Left cardiac atrium (tissue), 4 donors: ENCODE data around the gene PEX16. TPM values are rescaled to one million over a fixed set of nuclear protein-coding genes. Genes with fewer than 3 reads are reported as not detected.
A peak's percentile ranks its signal among the peaks of the same experiment; 100 is the strongest.

Source experiments
- ATAC-seq, 2 donors: fragments of 200-7000 bp; cut with Tn5 transposase; one replicate each; pipeline ENCODE4 v1.9.1; 2020; ENCODE audit warnings: mild to moderate bottlenecking in 2 of 2, moderate library complexity in 2 of 2
- DNase-seq: peaks from one replicate; pipeline ENCODE4 v3.0.0-alpha.2; 2020
- intact Hi-C, 2 donors: fragments of 100-400 bp; cut with DNase I; formaldehyde crosslinking; loops; one replicate each; pipeline versions ENCODE4 v1.14.1 to v1.15.1; 2022 to 2023
- total RNA-seq, 2 donors: library from RNA; stranded (reverse); fragmentation: NEBNext Ultra II Directional; extraction: Animal tissue kit (Norgen Biotek cat#: 25700); gene quantifications; one replicate each; pipeline ENCODE4 v1.2.1, GENCODE V29; 2021
- donor health status: DM: no; HTN: yes; CAD: no.
- donor health status: DM: no; HTN: yes; CAD: no; lungs with severe emphysema.
- donor health status: DM: yes; HTN: yes; CAD: no.
- donor health status: Dilated cardiomyopathy.

The PEX16 gene
- total RNA-seq, 2 donors from 2014 or later, result 13.6 to 18.4 TPM

DNA sequence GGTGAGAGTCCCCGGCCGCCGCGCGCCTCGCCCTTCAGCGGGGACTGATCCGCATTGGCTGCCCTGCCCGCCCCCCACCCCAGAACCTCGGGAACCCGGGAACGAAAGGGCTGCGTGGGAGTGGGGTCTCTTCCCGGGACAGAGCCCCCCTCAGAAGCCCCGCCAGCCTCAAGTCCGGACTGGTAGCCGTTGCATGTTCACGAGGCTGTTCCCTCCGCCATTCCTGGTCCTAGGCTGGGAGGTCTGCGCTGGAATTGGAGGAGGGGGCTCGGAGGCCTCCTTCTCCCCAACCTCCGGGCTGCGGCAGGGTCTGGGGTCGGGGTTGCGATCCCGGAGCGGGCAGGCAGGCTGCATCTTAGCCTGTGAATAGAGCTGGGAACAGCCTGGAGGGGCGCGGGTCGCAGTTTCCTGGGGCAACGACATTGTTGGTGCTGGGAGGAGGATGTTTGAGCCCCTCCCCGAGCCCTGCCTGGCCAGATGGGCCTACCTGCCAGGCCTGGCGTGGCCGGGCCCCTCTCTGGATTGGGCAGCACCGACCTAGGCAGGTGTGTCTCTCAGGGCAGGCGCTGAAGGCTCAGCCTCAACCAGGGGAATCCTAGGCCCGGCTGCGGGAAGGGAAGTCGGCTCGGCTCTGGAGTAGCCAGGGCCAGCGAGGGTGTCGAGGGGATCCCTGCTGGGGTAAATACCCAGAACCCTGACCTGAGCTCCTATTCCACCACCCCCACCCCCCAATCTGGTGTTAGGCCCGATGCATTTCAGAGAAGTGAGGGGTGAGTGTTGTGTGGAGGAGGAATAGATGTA lies 31.6 kb downstream of the PEX16 start:
- intact Hi-C loops, result no loop called here
- ATAC-seq, result no peak
- no peak for DNase-seq

DNA sequence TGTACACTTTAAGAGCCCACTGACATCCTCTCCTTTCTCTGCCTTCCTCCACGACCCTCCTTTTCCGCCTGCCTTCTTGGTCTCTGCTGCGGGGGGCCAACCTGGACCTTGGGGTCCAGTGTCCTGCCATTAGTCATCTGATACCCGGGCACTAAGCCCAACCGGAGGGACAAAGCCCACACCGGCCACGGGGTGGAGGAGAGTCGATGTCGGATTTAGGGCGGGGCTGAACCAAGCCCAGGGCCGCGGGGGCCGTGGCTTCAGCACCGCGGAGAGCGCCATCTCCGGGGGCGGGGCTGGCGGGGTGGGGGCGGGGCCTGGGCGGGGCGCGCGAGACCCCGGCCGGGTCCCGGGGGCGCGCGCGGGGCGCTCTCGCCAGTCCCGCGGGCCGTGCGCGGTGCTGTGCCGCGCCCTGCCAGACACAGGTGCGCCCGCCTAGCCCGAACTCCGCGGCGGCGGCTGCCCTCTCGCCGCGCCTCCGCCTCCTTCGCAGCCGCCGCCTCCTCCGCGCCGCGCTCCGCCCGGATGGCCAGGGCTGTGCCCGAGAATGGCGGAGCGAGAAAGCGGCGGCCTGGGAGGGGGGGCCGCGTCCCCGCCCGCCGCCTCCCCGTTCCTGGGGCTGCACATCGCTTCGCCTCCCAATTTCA lies 32.3 kb downstream of the PEX16 start, which contains the start of gene MAPK8IP1:
TSS of gene MAPK8IP1 (plus strand) at position 378 of the 647 bp plus-strand sequence. CDS start at position 548, 170 bp downstream.
- ATAC-seq, result peak; percentile 76 to 82
- DNase-seq, result peak; percentile 65
- intact Hi-C loops, result no loop called here

DNA sequence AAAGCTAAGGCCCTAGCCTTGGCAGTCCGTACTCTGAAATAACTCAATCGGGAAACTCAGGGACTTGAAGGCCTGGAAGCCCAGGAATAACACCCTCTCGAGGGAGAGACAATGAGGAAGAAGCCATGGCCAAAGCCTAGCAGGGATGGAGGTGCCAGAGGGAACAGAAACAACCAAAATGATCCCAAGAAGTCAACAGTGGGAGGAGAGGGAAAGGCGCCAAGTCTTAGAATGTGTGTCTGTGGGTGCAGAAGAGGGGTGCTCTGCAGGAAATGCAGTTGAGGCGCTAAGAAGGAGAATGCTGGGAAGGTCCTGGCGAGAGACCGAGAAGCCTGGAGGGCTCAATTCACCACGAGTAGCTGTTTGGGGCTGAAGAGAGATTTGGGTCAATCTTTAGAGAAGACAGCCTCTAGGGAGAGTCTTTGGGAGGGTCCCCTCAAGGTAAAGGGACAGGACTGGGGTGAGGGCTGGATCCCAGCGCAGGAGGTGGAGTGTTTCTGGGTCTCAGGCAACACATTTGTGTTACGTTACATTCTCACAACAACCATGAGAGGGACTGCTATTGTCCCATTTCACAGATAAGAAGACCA lies 33.0 kb downstream of the PEX16 start:
- DNase-seq, result no peak
- intact Hi-C loops, result no loop called here
- ATAC-seq, result no peak

DNA sequence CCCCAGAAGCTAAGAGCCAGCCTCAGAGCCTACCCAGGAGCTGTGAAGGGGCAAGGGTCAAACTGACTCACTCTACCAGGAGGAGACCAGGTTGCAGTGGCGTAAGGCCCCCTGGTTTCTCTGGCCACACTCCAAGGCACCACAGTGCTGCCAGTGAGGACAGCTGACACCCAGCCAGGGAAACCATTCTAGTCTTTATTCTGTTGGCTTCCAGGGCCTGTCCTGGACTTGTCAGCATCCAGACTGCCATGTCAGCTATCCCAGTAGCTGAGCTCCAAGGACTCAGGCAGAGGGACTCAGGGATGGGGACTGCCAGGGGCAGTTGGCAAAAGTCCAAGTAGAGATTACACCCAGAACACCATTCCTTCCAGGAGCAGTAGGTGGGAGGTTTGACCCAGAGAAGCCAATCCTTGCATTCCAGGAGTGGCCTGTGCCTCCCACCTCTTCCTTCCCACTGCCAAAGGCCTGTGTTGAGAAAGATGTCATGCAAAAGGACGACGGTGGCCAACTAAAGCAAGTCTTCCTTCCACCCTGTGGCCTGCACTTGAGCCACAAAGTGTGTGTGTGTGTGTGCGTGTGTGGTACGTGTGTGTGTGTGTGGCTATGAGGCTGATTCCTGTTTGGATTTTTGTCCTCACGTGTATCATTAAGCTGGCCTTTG lies 35.8 kb downstream of the PEX16 start:
- ATAC-seq, result no peak
- intact Hi-C loops, result no loop called here
- DNase-seq, result no peak

DNA sequence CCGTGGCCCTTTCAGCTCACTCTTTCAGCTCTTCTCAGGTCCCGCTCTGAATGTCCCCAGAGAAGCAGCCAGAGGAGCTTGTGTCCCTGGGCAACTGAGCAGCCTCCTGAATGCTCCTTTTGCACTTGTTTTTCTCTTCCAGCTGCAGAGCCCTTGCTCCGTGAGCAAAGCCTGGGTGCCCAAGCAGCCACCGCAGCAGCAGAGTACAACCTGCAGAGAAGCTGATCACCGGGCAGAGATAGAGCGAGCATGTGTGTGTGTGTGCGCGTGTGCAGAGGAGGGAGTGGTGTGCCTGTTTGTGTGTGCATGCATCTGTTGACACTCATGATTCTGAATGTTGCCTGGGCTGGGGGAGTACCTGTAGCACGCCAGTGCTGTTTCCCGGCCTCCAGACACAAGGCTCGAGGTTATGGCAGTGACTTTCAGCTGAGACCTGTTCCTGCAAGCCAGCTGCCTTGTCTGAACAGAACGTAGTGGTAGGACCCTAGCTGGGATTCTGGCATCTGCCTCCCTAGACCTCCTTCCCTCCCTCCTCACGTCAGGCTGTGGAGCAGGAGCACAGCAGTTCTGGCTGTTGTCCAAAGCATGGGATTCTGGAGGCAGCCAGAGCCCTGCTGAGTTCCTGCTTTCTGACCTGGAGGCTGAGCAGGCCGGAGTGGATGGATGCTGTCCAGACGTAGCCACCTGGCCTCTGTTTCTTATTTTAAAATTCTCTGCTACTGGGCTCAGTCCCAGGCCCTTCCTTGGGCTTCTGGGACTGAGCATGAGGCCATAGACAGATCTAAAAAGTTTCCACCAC lies 36.7 kb downstream of the PEX16 start:
- intact Hi-C loops, result no loop called here
- ATAC-seq, result no peak
- DNase-seq, result no peak

DNA sequence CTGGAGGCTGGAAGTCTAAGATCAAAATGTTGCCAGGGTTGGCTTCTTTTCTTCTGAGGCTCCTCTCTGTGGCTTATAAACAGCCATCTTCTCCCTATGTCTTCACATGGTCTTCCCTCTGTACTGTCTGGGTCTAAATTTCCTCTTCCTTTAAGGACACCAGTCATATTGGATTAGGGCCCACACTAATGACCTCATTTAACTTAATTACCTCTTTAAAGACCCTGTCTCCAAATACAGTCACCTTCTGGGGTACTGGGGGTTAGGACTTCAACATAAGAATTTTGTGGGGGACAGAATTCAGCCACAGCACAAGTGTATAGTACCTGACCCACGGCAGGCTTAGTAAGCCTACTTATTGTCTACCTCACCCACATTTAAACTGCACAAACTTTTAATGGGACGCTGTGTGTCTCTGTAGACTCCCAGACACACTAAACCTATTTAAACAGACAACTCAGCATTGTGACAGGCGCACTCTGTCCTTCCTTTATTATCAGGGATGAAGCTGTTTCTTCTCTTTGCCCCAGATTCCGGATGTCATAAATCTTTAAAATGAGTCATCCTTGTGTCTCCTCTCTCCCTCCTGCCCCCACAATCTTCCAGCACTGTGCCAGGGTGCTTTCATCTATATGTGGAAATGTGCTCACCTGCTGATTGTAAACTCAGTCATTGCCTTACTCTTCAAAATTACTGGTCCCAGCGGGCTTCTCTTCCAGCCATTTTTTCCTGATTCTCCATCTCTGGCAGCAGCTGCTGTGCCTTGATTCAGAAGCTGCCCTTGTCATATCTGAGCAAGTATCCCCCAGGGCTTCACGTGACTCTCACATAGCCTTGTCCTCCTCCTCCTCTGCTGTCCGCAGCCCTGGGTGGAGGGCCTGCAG lies 37.6 kb downstream of the PEX16 start:
- ATAC-seq (no peak), DNase-seq (no peak)
- intact Hi-C loops, result no loop called here

DNA sequence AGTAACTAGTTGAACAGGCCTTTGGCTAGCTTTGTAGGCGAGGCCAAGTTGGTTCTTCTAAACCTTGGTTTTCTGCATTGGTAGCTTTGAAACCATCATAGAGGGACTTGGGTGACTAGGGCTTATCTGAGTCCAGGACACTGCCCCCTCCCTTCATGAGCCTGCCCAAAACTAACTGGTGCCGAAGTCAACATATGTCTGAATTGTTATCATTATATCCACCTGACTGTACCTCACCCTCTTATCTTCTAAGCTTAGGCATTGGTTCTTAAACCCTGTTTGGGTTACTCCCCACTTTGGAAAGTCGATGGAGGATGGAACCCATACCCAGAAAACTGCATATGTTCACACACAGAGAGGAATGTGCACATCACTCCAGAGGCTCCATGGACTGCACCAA lies 39.8 kb downstream of the PEX16 start:
- no peak for ATAC-seq
- intact Hi-C loops, result no loop called here
- no peak for DNase-seq

DNA sequence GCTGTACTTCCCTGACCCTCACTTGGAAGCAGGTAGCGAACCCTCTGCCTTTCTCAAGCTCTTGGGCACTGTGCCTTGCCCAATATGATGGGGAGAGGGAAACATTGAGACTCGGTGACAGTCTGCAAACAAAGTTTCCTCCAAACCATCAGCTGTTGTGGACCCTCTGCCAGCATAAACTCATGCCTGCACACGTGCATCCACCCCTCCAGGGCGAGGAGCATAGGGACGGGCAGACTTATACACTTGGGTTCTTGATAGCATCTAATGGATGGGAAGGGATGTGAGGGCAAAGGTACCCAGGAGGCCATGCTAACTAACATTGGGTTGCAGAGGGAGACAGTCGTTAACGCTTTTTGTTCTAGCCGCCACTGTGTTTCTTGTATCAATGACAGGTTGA lies 40.5 kb downstream of the PEX16 start:
- ATAC-seq (no peak), DNase-seq (no peak)
- intact Hi-C loops, result no loop called here

DNA sequence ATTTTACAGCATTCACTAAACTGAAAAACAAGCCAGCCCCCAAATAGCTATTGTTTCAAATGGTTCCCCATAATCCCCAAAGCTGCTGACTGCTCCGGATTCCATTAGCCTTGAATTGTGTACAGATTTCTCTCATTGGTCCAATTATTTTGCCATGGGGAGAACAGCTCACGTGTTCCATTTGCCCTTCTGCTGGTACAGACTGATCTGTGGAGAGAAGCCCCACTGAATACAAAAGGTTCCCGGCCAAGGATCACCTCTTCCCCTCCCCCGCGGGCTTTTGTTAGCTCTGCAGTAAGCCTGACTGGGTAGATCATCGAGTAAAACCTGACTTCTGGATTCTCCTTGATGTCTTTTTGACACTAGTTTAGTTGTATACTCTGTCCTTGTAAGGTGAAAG lies 41.3 kb downstream of the PEX16 start:
- intact Hi-C loops, result no loop called here
- ATAC-seq (no peak), DNase-seq (no peak)

DNA sequence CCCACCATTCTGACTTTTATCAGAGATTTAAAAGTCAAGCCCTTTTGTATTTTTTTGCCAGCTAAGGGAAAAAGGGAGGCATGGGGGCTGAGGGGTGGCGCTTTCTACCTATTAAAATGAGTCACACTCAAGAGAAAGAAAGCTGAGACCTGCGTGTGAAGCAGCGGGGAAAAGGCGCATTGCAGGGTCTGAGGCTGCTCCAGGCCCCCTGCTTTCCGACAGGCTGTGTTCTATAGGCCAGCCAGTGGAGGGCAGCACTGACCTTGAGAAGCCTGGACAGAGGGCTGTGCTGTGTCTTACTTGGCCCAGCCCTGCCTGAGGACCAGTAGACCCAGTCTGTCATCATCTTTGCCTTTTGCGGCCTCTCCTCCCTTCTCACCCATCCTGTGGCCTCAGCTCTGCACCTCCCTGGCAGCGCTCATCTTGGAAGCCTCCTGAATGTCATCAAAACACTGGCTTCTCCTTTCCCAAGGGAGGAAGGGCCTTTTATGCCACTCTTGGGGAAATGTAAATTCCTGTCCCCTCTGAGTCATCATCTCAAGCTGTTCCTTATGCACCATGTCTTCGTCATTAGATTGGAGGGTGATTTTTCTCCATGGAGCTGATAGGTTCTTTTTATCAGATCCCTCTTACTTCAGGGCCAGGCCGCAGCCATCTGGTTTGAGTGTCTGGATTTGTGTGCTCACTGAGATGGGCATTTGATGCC lies 44.9 kb downstream of the PEX16 start:
- peak; percentile 63 to 72 for ATAC-seq
- DNase-seq, result peak; percentile 42
- intact Hi-C loops, result no loop called here

DNA sequence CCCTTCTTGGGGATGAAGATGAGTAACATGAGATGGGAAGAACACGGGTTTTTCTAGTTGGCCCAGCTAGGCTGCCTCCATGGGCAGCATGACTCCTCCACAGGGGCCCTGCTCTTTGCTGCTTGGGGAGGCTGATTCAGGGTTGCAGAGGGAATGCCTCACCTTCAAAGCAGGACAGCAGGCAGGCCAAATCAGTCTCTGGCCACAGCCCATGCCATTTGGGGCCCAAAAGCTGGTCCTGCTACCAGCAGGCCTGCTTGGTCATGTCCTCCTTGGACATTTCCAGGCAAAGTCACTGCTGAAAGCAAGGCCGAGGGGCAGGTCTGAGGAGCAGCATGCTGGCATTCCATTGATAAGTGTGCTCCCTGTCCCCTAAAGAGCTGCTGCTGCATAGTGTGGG lies 46.0 kb downstream of the PEX16 start:
- intact Hi-C loops, result no loop called here
- DNase-seq (no peak), ATAC-seq (no peak)

DNA sequence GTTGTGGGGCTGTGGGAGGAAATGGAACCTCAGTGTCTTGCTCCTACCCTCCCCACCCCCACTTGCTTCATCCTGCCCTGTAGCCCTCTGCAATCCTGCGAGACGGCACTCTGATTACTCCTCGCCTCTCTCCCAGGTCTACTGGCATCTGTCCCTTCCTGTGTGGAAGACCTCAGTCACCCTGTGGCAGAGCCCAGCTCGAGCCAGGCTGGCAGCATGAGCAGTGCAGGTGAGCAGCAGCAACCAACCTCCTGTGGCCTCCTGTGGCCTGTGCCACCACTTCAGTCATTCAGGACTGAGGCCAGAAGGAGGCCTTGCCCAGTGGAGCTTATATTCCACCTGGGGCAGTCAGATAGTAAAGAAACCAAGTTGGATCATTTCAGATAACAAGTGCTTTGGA lies 47.0 kb downstream of the PEX16 start:
- ATAC-seq, result no peak
- no peak for DNase-seq
- intact Hi-C loops, result no loop called here

DNA sequence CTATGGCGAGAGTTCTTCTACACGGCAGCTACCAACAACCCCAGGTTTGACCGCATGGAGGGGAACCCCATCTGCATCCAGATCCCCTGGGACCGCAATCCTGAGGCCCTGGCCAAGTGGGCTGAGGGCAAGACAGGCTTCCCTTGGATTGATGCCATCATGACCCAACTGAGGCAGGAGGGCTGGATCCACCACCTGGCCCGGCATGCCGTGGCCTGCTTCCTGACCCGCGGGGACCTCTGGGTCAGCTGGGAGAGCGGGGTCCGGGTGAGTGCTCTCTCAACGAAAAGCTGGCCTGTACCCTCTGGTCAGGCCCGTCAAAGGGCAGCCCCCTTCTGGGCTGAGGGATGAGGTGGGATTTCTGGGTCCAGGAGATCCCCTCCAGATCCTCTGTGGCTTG lies 48.1 kb downstream of the PEX16 start:
- intact Hi-C loops, result no loop called here
- no peak for ATAC-seq

DNA sequence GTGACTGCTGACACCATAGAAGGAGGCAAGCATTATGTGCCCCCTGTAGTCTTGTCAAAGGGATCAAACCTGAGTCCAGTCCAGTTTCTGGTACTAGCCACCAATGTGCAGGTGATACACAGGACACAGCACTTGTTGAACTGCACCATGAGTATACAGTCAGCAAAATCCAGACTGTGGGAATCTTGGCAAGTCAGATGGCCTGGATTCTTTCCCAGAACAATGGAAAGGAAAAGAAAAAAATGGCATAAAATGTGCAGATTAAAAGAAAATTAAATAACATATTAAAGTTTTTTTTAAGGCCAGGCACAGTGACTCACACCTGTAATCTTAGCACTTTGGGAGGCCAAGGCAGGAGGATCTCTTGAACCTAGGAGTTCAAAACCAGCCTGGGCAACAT lies 53.6 kb downstream of the PEX16 start:
- ATAC-seq (no peak), DNase-seq (no peak)
- intact Hi-C loops, result no loop called here

More for the DNA sequence above, 48.1 kb downstream of the PEX16 start:
- no peak for DNase-seq

DNA sequence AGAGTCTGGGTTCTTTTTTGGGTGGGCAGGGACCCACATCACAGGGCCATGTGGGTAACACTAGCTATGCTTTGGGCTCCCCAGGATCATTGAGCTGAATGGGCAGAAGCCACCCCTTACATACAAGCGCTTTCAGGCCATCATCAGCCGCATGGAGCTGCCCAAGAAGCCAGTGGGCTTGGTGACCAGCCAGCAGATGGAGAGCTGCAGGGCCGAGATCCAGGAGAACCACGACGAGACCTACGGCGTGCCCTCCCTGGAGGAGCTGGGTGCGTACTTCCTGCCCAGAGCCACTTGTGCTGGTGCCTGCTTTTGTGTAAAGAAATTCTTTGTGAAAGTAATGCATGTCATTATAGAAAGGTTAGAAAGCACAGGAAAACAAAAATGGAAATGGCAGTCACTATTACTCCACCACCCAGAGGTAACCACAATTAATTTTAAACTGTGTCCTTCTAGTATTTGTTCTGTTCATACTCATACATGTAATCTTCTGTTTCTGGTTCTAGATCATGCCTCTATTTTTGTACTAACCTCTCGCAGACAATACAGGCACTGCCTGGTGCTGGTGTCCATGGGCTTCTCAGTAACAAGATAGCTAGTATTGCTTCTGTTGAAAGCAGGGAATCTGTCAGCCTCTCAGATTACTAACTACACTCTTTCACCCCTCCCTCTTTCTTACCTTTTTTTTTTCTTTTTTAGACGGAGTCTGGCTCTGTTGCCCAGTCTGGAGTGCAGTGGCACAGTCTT lies 56.7 kb downstream of the PEX16 start:
- no peak for ATAC-seq
- no peak for DNase-seq
- intact Hi-C loops, result no loop called here

DNA sequence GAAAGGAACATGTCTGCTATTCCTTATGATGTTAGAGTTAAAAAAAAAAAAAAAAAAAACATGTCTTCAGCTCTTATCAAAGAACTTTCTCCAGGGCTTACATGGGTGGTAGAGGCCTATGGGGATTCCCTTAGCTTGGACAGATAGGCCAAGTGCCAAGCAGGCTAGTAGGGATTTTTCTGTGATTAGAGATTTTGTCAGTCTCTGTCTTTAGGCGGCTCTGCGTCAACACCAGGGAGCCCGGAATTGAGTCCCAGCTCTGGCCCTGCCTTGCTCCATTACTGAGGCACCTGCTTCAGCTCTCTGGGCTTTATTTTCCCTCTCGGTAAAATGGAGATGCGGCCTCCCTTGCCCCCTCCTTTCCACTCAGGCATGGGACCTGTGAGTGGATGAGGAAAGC lies 57.3 kb downstream of the PEX16 start:
- intact Hi-C loops, result no loop called here
- no peak for ATAC-seq
- DNase-seq, result no peak
